NCI-H187 (cell line): ENCODE measurements around the gene CACNA2D1.
"Not testable (repeated sequence)": the region's sequence is repeated elsewhere in the genome, so short reads cannot be mapped to it uniquely, and the experiment has no call there.

Experiments used
- DNase-seq, 2 experiments: peaks; one replicate each; lab custom pipeline; 2025; lab: John Stamatoyannopoulos, UW

The CACNA2D1 gene

DNA sequence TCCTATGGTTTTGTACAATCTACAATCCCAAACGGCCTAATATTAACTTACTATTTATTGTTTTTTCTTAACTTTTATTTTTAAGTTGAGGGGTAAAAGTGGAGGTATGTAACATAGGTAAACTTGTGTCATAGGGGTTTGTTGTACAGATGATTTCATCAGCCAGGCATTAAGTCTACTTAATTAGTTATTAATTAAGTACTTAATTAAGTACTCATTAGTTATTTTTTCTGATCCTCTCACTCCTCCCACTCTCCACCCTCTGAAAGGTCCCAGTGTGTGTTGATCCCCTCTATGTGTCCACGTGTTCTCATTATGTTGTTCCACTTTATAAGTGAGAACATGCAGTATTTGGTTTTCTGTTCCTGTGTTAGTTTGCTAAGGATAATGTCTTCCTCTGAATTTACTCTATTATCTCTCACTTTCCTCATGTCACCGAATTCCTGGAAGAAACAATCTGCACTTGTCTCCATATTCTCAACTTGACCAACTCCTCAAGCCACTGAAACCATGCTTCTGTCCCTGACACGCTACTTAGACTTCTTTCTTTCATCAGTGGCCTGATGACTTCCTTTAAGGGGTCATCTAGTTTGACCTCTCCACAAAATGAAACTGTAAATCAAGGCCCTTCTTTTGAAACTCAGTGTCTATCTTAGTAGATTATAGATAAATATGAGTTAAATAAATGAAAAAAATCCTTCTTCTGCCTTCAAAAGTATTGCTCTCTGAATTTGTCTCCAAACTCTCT lies 9.1 kb downstream of the CACNA2D1 start:
- no peak for DNase-seq

DNA sequence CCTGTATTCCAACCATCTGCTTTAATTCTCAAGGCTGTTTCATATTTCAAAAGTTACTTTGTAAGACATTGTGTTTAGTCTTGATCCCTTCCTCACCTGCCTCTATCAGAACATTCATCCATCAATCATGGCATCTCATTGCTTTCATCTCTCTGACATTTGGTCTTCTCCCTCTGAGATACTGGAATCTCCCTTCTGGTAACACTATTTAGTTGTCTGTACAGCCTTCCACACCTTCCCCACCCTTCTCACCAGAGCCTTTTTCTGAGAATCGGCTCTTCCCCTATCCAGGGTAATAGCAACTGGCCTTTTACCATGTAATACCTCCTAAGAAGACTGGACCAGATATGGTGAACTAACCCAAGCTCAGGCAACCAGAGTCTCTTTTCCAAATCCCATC lies 10.1 kb downstream of the CACNA2D1 start:
- no peak for DNase-seq

GRCh38 chr7:82432743-82433142 lies 10.8 kb downstream of the CACNA2D1 start:
- not testable (repeated sequence) for DNase-seq

DNA sequence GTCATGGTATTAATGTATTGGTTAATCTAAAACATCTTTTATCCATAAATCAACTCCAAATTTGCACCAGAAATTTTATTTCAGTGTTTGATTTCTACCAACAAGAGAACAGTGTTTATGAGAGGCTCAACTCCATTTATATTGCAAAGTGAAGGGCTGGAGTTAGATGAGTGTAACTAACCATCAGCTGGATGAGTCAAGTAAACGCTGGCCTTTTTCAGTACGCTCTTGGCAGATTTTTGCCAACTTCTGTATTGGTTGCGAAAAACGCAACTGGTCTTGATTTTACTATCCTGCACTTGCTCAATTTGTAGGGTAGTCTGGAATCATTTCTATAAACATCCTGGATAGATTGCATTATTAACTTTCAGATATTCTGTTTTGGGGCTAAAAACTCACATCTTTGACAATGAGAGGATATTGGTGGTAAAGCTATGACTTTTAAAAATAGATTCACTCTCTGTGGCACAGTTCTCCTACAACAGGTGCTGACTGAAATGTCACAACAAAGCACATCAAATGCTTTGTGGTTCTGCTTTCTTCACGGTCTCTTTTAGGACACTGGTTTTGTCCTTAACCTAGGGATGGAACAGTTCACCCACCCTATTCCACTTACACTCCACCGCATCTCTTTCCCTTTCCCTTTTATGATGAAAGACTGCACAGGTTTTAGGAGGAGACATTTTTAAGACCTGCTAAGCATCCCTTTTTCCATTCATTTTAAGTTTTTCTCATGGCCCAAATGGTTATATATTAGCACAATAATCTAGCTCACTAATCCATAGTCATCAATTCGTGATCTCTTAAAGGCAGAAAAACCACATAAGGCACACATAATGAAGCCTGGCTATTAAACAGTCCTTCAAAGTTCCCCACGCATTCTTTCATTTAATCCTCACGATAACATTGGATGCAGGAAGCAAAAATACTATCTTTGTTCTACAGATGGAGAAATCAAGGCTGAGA lies 12.8 kb downstream of the CACNA2D1 start:
- DNase-seq, result no peak

GRCh38 chr7:82429408-82429807 lies 14.2 kb downstream of the CACNA2D1 start:
- DNase-seq, result no peak

- no peak for DNase-seq
These were observed 15.2 kb downstream of the CACNA2D1 start for GRCh38 chr7:82428186-82428961.

DNA sequence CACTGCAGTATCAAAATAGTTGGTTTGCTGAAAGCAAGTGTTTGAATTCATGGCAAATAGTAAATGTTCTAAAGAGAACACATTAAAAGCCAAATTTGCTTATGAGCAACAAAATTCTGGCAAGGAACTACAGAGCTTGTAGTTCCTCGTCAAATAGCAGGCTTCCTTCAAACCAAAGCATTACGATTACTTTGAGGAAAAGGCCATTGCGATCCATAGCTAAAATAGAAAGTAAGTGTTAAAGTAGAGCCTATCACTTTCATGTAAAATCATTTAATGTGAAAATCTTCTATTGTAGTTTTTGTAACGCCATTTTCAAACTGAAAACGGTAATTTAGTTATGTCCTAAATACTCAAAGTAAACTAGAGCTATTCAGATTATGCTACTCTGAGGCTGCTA lies 20.1 kb downstream of the CACNA2D1 start:
- DNase-seq, result no peak

- DNase-seq, result no peak
These were observed 24.4 kb downstream of the CACNA2D1 start for GRCh38 chr7:82419200-82419599.

DNA sequence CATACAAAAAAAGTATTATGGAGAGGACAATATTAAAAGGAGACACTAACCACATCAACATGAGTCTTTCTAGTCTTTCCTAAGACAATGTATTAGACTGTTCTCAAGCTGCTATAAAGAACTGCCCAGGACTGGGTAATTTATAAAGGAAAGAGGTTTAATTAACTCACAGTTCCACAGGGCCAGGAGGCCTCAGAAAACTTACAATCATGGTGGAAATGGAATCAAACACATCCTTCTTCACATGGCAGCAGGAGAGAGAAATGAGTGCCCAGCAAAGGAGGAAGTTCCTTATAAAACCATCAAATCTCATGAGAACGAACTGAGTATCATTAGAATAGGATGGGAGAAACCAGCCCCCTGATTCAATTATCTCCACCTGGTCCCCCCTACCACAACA lies 25.7 kb downstream of the CACNA2D1 start:
- no peak for DNase-seq

GRCh38 chr7:82416402-82416801 lies 27.2 kb downstream of the CACNA2D1 start:
- no peak for DNase-seq

GRCh38 chr7:82414389-82414788 lies 29.2 kb downstream of the CACNA2D1 start:
- DNase-seq, result no peak

GRCh38 chr7:82413237-82413636 lies 30.3 kb downstream of the CACNA2D1 start:
- peak; percentile 87 to 88 for DNase-seq

GRCh38 chr7:82411732-82412131 lies 31.8 kb downstream of the CACNA2D1 start:
- no peak for DNase-seq

- DNase-seq, result peak; percentile 32 to 67
These were observed 33.1 kb downstream of the CACNA2D1 start for GRCh38 chr7:82410461-82410860.

GRCh38 chr7:82406937-82407336 lies 36.6 kb downstream of the CACNA2D1 start:
- DNase-seq, result no peak

DNA sequence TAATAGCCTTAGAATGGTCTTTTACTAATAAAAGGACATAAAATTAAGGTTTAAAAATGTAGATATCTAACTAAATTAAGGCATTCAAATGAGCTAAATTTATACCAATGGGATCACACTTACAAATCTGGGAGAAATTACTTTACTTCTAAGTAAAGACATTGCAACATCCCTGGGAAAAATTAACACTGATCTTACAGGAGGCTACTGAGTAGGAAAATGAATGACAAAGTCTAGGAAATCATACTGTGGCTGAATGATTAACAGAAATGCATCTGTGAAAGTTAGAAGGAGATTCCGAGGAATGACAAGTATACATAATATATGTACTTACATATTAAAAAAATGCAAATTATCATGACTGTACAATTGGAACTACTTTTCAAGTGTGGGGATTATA lies 38.3 kb downstream of the CACNA2D1 start:
- no peak for DNase-seq

- DNase-seq, result no peak
These were observed 38.9 kb downstream of the CACNA2D1 start for GRCh38 chr7:82404652-82405051.

DNA sequence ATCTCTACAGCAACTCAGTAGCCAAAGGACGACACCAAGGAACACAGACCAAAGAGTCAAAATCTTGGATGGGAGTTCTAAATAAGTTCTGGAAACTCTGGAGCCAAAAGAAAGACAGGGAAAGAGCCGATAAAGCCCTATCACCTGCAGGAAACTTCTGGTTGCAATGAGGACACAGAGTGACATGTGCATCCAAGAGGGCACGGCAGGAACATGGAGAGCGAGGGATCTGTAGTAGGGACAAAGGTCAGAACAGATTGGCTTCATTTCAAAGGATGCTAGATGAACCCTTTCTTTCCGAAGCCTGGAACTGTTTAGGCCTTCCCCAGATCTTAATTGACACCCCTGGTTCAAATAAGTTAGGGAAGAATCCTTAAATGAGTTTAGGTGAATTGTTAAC lies 39.5 kb downstream of the CACNA2D1 start:
- no peak for DNase-seq

DNA sequence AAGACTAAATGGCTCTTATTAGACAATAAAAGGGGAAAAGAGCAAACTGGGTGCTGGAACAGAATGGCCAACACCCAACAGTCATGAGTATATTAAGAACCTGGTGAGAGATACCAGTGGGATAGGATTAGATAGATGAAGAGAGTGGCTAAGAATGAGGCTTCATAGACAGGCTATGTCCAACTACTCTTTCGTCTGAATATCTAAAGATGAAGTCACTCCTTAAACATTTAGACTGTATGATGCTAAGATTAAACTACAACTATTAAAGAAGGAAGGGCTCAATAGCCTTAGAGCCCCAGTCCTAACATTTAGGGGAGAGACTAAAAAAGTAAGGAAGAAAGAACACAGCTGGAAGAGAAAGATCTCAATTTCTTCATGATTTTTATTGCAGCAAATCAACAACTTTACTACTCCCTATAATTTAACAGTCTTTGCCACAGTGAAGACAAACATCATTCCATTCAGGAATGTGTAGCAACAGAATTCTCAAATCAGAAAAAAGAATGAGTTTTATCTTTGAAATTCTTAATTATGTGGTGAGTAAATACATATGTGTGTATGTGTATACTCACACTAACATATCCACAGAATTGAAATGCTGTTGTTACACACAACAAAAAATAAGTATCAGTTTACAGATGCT lies 45.6 kb downstream of the CACNA2D1 start:
- DNase-seq, result no peak

- DNase-seq, result no peak
These were observed 47.2 kb downstream of the CACNA2D1 start for GRCh38 chr7:82396343-82396742.

- DNase-seq, result no peak
These were observed 48.4 kb downstream of the CACNA2D1 start for GRCh38 chr7:82395147-82395546.

DNA sequence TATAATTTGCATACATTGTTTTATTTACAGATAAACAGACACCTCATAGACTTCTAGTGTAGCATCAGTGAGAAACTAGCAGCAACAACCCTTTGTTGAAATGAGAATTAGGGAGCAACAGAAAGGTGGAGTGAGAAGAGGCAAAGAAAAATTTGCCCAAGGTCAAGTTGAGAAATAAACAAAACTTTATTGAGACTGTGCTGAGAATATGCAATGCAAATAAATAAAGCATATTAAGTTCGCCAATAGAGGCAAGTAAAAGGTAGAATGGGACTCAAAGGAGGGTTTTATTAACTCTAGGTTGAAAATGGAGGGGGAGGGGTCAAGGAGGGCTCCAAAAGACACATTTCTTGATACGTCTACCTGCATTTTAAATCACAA lies 49.7 kb downstream of the CACNA2D1 start:
- no peak for DNase-seq
